MM.1S (cell line): ENCODE data around the gene SH3RF3.

Experiments
- DNase-seq: peaks from one replicate; pipeline ENCODE4 v3.0.0-alpha.2; 2015
- H2AFZ ChIP-seq: fragments of 300-600 bp; sonication (generic); 2 replicates; pipeline ENCODE4 v1.6.0; 2016; ENCODE audit warnings: antibody characterized with exemption, low read length
- H3F3A ChIP-seq: fragments of 300-600 bp; sonication (generic); 2 replicates; pipeline ENCODE4 v1.6.1; 2016; ENCODE audit warnings: mild to moderate bottlenecking, antibody characterized with exemption, low read length, moderate library complexity, mixed read lengths; ENCODE audit not compliant: insufficient read depth
- H3K27ac ChIP-seq: fragments of 300-600 bp; sonication (generic); 2 replicates; pipeline ENCODE4 v1.5.1; 2016; ENCODE audit warnings: mild to moderate bottlenecking, low read length
- H3K27me3 ChIP-seq: fragments of 300-600 bp; sonication (generic); replicated peaks from 2 replicates; pipeline ENCODE4 v1.6.0; 2016; ENCODE audit warnings: low read length; ENCODE audit not compliant: insufficient read depth
- H3K36me3 ChIP-seq: fragments of 300-600 bp; sonication (generic); replicated peaks from 2 replicates; pipeline ENCODE4 v1.6.1; 2016; ENCODE audit warnings: mild to moderate bottlenecking, low read length, mixed read lengths; ENCODE audit not compliant: insufficient read depth
- H3K4me1 ChIP-seq: fragments of 300-600 bp; sonication (generic); 2 replicates; pipeline ENCODE4 v1.6.1; 2016; ENCODE audit warnings: low read length, mixed read lengths
- H3K4me2 ChIP-seq: fragments of 300-600 bp; sonication (generic); 2 replicates; pipeline ENCODE4 v1.6.0; 2016; ENCODE audit warnings: low read depth, low read length
- H3K4me3 ChIP-seq: fragments of 300-600 bp; sonication (generic); 2 replicates; pipeline ENCODE4 v1.5.1; 2016; ENCODE audit warnings: low read length, mixed read lengths
- H3K79me2 ChIP-seq: fragments of 300-600 bp; sonication (generic); 2 replicates; pipeline ENCODE4 v1.6.1; 2016; ENCODE audit warnings: mixed run types, low read length, mixed read lengths
- H3K9ac ChIP-seq: fragments of 300-600 bp; sonication (generic); 2 replicates; pipeline ENCODE4 v1.6.1; 2016; ENCODE audit warnings: low read length, mixed read lengths
- H3K9me2 ChIP-seq: fragments of 300-600 bp; sonication (generic); replicated peaks from 2 replicates; pipeline ENCODE4 v1.6.1; 2016; ENCODE audit warnings: mild to moderate bottlenecking, low read length, mixed read lengths; ENCODE audit not compliant: insufficient read depth
- H3K9me3 ChIP-seq: fragments of 300-600 bp; sonication (generic); replicated peaks from 2 replicates; pipeline ENCODE4 v1.6.1; 2016; ENCODE audit warnings: mild to moderate bottlenecking, low read length, mixed read lengths; ENCODE audit not compliant: insufficient read depth
- H4K20me1 ChIP-seq: fragments of 300-600 bp; sonication (generic); 2 replicates; pipeline ENCODE4 v1.6.1; 2016; ENCODE audit warnings: mild to moderate bottlenecking, low read length, moderate library complexity, mixed read lengths; ENCODE audit not compliant: insufficient read depth
- EZH2 ChIP-seq: fragments of 300-600 bp; sonication (generic); optimal IDR thresholded peaks from 2 replicates; pipeline ENCODE3; 2017; ENCODE audit warnings: low read depth, mild to moderate bottlenecking, antibody characterized with exemption, low read length, mixed read lengths
- EZH2phosphoT487 ChIP-seq: fragments of 300-600 bp; sonication (generic); IDR thresholded peaks from 2 replicates; pipeline ENCODE4 v1.6.1; 2018; ENCODE audit warnings: antibody characterized with exemption, low read length
- TF ChIP-seq, protein P1 (sequence below): fragments of 300-600 bp; sonication (generic); IDR thresholded peaks from 2 replicates; pipeline ENCODE4 v1.5.1; 2016; ENCODE audit warnings: antibody characterized with exemption, low read length, mixed read lengths

The SH3RF3 gene

GRCh38 chr2:109256921-109257320 lies 127.9 kb downstream of the SH3RF3 start:
- Histone ChIP-seq H3K4me3 (no peak overlapping the region), H3K4me1 (peaks cover 51% of the 10 kb centered on the region), H3K9me2 (no peaks in the 10 kb centered on the region), H3K4me2 (no peak overlapping the region), H3K27ac (no peak overlapping the region), H3K9me3 (no peaks in the 10 kb centered on the region), H3K9ac (no peak overlapping the region), H3K27me3 (no peaks in the 10 kb centered on the region), H3K79me2 (peaks cover 92% of the 10 kb centered on the region), H3K36me3 (no peaks in the 10 kb centered on the region), H3F3A (peaks cover 23% of the 10 kb centered on the region), H2AFZ (no peak overlapping the region), H4K20me1 (no peaks in the 10 kb centered on the region)
- TF ChIP-seq EZH2 (no peak), EZH2phosphoT487 (no peak)
- TF ChIP-seq, protein P1, sequence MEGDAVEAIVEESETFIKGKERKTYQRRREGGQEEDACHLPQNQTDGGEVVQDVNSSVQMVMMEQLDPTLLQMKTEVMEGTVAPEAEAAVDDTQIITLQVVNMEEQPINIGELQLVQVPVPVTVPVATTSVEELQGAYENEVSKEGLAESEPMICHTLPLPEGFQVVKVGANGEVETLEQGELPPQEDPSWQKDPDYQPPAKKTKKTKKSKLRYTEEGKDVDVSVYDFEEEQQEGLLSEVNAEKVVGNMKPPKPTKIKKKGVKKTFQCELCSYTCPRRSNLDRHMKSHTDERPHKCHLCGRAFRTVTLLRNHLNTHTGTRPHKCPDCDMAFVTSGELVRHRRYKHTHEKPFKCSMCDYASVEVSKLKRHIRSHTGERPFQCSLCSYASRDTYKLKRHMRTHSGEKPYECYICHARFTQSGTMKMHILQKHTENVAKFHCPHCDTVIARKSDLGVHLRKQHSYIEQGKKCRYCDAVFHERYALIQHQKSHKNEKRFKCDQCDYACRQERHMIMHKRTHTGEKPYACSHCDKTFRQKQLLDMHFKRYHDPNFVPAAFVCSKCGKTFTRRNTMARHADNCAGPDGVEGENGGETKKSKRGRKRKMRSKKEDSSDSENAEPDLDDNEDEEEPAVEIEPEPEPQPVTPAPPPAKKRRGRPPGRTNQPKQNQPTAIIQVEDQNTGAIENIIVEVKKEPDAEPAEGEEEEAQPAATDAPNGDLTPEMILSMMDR = no peak
- DNase-seq = no peak

- no peaks in the 10 kb centered on the region for H3K27me3 ChIP-seq
- H3K9me3 ChIP-seq = no peaks in the 10 kb centered on the region
- no peak for DNase-seq
- peaks cover 95% of the 10 kb centered on the region for H3K79me2 ChIP-seq
- no peak overlapping the region for H3K9ac ChIP-seq
- no peak overlapping the region for H3K27ac ChIP-seq
- H3K4me1 ChIP-seq = peaks cover 44% of the 10 kb centered on the region
- TF ChIP-seq, protein P1 = no peak
- no peak for TF ChIP-seq EZH2
- no peak for TF ChIP-seq EZH2phosphoT487
- H3K4me3 ChIP-seq = no peak overlapping the region
- peaks cover 23% of the 10 kb centered on the region for H3F3A ChIP-seq
- H3K36me3 ChIP-seq = no peaks in the 10 kb centered on the region
- no peak overlapping the region for H2AFZ ChIP-seq
- H3K4me2 ChIP-seq = no peak overlapping the region
- no peaks in the 10 kb centered on the region for H3K9me2 ChIP-seq
- H4K20me1 ChIP-seq = no peaks in the 10 kb centered on the region
Observed at GRCh38 chr2:109257653-109258052, 128.6 kb downstream of the SH3RF3 start.

DNA sequence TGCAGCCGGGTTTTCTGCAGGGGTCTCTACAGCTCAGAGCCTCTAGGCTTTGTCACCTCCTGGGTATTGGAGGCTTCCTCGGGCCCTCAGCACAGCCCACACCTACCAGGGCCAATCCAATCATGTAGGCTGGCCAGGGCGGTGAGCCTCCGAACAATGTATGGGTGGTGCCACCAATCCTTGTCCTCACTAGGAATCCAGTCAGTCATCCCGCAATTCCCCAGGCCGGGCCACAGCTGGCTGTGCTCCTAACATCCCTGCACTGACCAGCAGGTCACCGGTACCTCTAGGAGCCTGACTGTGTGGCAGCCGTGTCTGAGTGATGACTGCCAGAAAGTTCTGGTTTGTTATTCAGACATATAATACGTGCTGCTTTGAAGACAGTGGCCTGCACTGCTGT lies 129.4 kb downstream of the SH3RF3 start:
- Histone ChIP-seq H3K4me2 (no peak overlapping the region), H3K9me2 (no peaks in the 10 kb centered on the region), H4K20me1 (no peaks in the 10 kb centered on the region), H3F3A (peaks cover 23% of the 10 kb centered on the region), H3K9me3 (no peaks in the 10 kb centered on the region), H3K36me3 (no peaks in the 10 kb centered on the region), H3K9ac (no peak overlapping the region), H3K27me3 (no peaks in the 10 kb centered on the region), H3K27ac (no peak overlapping the region), H2AFZ (no peak overlapping the region), H3K4me3 (no peak overlapping the region), H3K4me1 (peaks cover 43% of the 10 kb centered on the region), H3K79me2 (peaks cover 93% of the 10 kb centered on the region)
- TF ChIP-seq, protein P1 = no peak
- no peak for TF ChIP-seq EZH2
- no peak for TF ChIP-seq EZH2phosphoT487
- DNase-seq = no peak
